ENCODE data around the gene SLC48A1. TPM values are rescaled to one million over a fixed set of nuclear protein-coding genes. Genes with fewer than 3 reads are reported as not detected.

The SLC48A1 gene
- polyA plus RNA-seq, 4 donors, result 16.7 to 67.4 (median 52.2) TPM

DNA sequence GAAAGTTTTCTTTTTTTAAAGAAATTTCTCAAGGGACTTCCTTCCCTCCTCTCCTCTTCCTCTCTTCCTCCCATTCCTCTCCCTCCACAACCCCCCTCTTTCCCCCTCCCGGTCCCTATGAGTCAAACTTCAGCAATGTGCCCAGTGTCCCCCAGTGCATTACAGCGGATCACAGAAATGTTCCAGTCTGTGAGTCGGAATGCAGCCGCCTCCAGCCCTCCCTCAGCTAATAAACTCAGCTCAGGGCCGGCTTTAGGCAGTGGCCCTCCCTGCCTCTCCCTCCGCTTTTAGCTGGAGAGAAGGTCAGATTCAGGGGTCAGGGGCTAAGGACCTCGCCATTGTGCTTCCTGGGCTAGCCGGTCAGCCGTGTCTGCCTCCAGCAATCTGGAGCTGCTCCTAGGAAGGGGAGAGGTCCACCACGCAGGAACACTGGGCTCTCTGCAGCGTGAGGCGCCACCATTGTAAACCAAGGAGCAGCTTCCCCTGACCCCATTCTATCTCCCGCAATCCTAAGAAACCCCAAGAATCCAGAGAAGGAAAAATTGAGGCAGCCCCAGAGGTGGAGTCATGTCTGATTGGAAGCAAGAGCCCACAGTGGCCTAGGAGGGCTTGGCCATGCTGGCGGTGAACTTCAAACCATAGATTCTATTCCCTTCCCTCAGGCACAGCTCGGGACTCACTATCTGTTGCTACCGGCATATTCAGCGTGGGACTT, 47.8 kb downstream of the SLC48A1 start:
- DNase-seq (ENCODE audit: low read depth in 4 of 4, low spot score in 3 of 4), result peak; percentile 72 to 89 (median 80)

DNA sequence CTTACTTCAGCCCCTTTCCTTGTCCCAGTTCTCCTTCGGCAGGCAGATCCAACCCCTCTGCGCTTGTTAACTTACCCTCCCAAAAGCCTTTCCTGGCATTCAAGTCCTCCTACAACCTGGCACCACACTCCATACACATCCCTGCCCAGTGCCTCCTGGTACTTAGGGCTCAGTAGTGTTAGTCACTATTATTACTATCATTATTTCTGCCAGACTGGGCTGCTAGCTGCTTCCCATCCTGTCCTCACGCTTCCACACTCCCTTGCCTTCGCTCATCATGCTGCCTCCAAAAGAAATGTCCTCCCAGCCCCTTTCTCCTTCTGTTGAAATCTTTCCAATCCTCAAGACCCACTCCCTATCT, 48.3 kb downstream of the SLC48A1 start:
- DNase-seq (ENCODE audit: low read depth in 4 of 4, low spot score in 3 of 4), result no peak

DNA sequence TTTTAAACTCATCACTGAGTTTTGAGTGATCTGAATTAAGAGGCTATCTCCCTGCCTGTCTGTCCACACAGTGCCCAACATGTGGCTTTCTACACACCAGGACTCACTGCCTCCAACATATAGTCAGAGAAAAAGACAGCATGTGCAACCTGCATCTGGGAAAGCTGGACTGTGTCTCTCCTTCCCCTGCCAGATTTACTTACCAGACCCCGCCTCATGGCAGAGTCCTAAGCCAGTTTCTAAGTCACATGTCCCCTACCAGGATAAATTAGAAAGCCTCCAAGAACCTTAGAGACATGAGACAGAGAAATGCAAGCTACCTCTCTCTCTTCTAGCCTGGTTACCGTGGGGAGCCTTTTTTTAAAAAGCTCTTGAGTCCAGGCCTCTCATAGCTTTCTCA, 49.4 kb downstream of the SLC48A1 start:
- no peak for DNase-seq (ENCODE audit: low read depth in 4 of 4, low spot score in 3 of 4)

DNA sequence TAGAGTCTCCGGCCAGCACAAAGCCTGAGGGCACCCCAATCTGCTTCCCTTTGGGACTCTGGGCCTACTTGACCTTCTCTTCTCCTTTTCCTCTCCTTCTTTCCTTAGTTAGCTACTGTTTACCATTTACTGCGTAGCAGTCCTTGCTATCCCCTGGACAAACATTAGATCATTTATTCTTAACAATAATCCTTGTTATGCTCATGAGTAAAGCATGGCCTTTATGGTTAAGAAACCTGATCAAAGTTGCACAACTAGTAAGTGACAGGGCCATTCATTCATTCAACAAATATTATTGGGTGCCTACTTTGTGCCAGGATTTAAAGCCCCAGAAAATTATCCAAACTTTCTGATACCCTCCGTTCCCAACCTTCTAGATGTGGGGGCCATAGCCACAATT, 49.8 kb downstream of the SLC48A1 start:
- no peak for DNase-seq (ENCODE audit: low read depth in 4 of 4, low spot score in 3 of 4)

DNA sequence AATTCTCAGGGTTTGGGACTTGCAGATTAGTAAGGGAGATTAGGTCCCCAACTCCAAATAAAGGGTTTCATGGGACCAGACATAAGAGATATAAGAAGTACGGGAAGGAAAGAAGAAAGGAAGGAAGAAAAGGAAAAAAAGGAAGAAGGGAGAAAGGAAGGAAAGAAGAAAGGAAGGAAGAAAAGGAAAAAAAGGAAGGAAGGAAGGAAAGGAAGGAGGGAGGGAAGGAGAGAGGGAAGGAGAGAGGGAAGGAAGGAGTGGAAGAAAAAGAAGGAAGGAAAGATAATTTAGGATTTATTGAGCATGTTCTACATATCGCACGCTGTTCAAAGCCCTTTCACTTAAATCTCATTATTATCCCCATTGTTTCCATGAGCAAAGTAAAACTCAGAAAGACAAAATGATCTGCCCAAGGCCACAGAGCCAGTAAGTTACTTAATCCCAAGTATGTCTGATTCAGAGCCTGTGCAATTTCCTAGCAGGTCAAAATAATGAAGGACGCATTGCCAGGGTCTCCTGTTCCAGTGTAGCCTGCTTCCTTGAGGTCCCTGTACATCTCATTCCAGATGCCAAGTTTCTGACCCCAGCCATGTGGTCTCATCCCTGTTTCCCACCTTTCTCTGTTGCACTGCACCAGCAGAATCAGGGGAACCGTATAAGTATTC, 50.5 kb downstream of the SLC48A1 start:
- DNase-seq (ENCODE audit: low read depth in 4 of 4, low spot score in 3 of 4), result no peak

DNA sequence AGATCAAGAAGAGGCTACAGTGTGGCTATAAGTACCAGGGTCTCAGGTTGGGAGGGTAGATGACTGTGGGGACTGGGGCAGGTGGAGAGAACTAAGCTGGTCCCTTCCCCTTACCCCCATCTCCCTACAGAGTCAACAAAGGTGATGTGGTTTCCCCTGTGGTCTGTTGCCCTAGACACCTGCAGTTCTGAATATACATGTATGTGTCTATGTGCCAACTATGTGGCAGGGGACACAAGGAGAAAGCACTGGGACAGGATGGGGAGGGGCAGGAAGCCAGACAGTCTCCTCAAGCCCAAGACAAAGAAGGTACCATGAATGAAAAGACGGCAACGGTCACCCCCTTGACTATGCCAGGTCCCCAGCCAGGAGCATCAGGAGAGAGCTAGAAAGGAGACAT, 51.2 kb downstream of the SLC48A1 start:
- no peak for DNase-seq (ENCODE audit: low read depth in 4 of 4, low spot score in 3 of 4)

DNA sequence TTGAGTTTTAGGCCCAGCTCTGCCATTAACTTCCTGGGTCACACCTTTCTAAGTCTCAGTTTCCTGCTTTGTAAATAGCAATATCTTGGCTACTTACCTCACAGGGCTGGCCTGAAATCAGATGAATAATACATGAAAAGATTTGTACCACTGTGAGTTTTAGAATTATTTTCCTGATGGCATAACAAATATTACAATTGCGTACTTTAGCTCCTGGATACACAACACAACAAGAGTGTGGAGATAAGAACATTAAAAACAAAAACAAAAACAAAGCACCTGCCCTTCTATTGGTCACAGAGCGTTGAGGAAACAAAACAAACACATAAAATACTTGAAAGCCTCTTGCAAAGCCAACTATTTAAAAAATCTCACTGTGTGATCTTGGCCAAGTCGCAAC, 51.6 kb downstream of the SLC48A1 start:
- no peak for DNase-seq (ENCODE audit: low read depth in 4 of 4, low spot score in 3 of 4)

DNA sequence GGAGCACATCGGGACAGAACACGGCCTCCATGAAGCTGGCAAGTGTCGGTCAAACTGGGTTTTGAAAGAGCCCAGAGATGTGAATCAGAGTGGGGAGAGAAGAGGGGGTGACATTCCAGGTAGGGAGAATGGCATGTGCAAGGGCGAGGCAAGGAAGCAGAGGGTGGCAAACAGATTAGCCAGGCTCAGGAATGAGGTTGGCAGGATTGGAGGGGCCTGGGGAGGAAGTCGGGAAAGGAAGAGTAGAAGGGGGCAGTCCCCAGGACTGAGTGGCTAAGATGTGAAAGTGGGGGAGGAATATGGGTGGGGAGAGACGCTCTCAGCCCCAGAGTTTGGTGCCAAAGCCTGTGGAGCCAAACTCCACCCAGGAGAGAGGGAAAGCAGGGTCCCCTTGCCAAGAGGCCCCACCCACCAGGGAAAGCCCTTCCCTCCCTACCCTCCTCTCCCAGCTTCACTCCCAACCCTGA, 52.2 kb downstream of the SLC48A1 start:
- DNase-seq (ENCODE audit: low read depth in 4 of 4, low spot score in 3 of 4), result no peak

DNA sequence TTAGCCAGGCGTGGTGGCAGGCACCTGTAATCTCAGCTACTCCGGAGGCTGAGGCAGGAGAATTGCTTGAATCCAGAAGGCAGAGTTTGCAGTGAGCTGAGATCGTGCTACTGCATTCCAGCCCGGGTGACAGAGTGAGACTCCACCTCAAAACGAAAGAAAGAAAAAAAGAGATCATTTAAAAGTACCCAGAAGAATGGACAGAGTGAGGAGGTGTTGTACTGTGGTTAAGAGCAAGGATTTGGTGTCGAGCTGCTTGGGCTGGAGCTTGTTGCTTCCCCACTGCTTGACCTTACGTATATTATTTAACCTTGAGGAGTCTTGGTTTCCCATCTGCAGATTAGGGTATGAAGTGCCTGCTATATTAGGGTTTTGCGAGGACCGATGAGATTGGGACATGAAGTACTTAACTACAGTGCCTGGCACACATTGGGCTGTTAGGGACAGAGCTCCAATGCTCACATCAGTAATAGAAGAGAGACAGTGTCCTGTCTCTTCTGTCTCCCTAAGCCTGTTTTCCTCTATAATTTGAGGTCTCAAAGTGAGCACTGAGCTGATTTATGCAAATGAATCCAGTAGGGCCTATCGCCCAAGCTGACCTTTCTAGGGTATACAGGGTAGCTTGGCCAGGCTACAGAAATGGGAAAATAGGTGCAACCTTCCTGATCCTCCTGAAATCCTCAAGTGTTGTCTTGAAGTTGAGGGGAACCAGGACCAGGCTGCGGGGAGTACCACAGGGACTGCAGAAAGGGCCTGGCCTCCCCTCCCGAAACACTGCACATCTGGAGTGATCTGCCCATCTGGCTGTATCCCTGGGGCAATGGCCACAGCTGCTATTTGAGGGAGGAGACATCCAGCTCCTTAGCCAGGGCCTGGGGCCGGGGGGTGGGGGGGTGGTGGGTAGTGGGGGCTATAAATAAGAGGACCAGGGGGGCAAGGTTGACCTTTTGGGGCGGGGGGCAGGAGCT, 55.3 kb downstream of the SLC48A1 start:
- DNase-seq (ENCODE audit: low read depth in 4 of 4, low spot score in 3 of 4), result no peak

DNA sequence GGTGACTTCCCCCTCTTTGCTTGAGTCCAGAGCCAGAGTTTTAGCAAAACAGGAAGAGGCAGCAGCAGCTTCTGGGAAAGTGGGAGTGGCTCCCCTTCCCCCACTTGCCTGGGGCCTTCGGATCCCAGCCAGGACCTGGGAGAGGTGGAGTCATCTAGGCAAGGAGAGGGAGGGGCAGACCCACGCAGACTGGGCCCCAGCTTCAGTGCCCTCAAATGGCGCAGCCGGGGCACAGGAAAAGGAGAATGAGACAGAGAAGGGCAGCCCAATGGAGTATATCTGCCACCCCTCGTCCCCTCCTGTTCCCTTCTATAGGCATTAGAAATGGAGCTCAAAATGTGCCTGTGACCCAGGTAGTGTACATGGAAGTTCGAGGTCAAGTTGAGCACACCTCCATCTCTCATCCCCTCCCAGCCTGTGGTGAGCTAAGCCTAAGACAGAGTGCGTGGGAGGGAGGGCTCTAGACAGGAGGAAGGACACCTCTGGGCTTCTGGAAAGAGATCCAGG, 56.0 kb downstream of the SLC48A1 start:
- DNase-seq (ENCODE audit: low read depth in 4 of 4, low spot score in 3 of 4), result no peak

DNA sequence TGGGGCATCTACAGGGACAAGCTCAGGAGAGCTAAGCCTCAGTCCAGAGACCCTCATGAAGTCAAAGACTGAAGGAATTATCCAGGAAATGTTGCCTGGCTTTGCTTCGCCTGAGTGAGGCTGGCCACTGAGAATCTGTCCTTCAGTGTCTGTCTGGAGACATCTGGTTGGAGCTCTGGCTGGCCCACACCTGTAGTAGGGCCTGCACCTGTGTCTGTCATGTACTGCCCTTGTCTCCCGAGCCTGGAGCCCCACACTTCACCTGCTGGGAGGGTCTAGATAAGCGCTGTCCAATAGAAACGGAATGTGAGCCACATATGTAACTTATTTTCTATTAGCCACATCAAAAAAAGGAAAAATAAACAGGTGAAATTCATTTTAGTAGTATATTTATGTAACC, 56.5 kb downstream of the SLC48A1 start:
- no peak for DNase-seq (ENCODE audit: low read depth in 4 of 4, low spot score in 3 of 4)

Other genes starting within 250 kb of the SLC48A1 start
- gene RPAP3, start 67.2 kb upstream of the SLC48A1 start, polyA plus RNA-seq (ENCODE audit: insufficient read length in 4 of 4), result 10 to 100 TPM; 28.9 to 54.7 (median 48.0) TPM
- under 1 TPM; 0.24 to 0.66 (median 0.35) TPM for gene ENDOU, start 47.7 kb upstream of the SLC48A1 start, polyA plus RNA-seq (ENCODE audit: insufficient read length in 4 of 4)
- 100 to 1,000 TPM in 1 of 4 donors, 10 to 100 TPM in 3; 10.8 to 115 (median 60.0) TPM for gene RAPGEF3, start 14.4 kb upstream of the SLC48A1 start, polyA plus RNA-seq (ENCODE audit: insufficient read length in 4 of 4)
- gene HDAC7, start 46.7 kb downstream of the SLC48A1 start, polyA plus RNA-seq (ENCODE audit: insufficient read length in 4 of 4), result 10 to 100 TPM; 76.1 to 96.1 (median 81.7) TPM
- gene VDR, start 131.8 kb downstream of the SLC48A1 start, polyA plus RNA-seq (ENCODE audit: insufficient read length in 4 of 4), result 1 to 10 TPM in 3 of 4 donors, under 1 TPM in 1; 0.35 to 5.4 (median 3.6) TPM
- gene TMEM106C, start 190.4 kb downstream of the SLC48A1 start, polyA plus RNA-seq (ENCODE audit: insufficient read length in 4 of 4), result 100 to 1,000 TPM; 126 to 146 (median 133) TPM
- 10 to 100 TPM; 41.2 to 79.4 (median 51.2) TPM for gene COL2A1, start 231.2 kb downstream of the SLC48A1 start, polyA plus RNA-seq (ENCODE audit: insufficient read length in 4 of 4)